ENCODE data around the gene RBBP6.

DNA sequence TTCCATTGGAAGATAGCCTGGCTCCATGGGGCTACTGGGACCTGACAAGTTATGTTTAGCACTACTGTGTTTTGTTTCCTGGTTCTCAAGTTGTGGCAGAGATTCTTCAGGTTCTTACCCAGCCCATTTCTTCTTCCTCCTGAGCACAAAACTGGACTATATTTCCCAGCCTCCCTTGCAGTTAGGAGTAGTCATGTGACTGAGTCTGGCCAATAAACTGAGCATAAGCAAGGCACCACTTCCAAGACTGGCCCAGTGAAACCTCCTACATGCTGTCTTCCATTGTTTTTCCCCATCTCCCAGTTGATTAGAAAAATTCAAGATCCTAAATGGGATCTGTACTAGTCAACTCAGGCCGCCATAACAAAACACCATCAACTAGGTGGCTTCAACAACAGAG lies 28.2 kb upstream of the RBBP6 start:
- TF ChIP-seq, protein P1, sequence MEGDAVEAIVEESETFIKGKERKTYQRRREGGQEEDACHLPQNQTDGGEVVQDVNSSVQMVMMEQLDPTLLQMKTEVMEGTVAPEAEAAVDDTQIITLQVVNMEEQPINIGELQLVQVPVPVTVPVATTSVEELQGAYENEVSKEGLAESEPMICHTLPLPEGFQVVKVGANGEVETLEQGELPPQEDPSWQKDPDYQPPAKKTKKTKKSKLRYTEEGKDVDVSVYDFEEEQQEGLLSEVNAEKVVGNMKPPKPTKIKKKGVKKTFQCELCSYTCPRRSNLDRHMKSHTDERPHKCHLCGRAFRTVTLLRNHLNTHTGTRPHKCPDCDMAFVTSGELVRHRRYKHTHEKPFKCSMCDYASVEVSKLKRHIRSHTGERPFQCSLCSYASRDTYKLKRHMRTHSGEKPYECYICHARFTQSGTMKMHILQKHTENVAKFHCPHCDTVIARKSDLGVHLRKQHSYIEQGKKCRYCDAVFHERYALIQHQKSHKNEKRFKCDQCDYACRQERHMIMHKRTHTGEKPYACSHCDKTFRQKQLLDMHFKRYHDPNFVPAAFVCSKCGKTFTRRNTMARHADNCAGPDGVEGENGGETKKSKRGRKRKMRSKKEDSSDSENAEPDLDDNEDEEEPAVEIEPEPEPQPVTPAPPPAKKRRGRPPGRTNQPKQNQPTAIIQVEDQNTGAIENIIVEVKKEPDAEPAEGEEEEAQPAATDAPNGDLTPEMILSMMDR (IDR thresholded peaks at IDR 0.05; ENCODE audit: insufficient read depth, low read length): no peak
- TF ChIP-seq, protein P2, sequence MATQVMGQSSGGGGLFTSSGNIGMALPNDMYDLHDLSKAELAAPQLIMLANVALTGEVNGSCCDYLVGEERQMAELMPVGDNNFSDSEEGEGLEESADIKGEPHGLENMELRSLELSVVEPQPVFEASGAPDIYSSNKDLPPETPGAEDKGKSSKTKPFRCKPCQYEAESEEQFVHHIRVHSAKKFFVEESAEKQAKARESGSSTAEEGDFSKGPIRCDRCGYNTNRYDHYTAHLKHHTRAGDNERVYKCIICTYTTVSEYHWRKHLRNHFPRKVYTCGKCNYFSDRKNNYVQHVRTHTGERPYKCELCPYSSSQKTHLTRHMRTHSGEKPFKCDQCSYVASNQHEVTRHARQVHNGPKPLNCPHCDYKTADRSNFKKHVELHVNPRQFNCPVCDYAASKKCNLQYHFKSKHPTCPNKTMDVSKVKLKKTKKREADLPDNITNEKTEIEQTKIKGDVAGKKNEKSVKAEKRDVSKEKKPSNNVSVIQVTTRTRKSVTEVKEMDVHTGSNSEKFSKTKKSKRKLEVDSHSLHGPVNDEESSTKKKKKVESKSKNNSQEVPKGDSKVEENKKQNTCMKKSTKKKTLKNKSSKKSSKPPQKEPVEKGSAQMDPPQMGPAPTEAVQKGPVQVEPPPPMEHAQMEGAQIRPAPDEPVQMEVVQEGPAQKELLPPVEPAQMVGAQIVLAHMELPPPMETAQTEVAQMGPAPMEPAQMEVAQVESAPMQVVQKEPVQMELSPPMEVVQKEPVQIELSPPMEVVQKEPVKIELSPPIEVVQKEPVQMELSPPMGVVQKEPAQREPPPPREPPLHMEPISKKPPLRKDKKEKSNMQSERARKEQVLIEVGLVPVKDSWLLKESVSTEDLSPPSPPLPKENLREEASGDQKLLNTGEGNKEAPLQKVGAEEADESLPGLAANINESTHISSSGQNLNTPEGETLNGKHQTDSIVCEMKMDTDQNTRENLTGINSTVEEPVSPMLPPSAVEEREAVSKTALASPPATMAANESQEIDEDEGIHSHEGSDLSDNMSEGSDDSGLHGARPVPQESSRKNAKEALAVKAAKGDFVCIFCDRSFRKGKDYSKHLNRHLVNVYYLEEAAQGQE (IDR thresholded peaks at IDR 0.05; ENCODE audit: insufficient replicate concordance, low read depth): no peak
- TF ChIP-seq POLR2AphosphoS5 (IDR thresholded peaks at IDR 0.05; ENCODE audit: low read depth) (no peak), GABPA (IDR thresholded peaks at IDR 0.05; ENCODE audit: low read depth) (no peak), SPI1 (IDR thresholded peaks at IDR 0.05; ENCODE audit: borderline replicate concordance, low read depth) (no peak)

Data from HL-60 (cell line).